ENCODE results near the gene NFYC. TPM values are rescaled to one million over a fixed set of nuclear protein-coding genes. Genes with fewer than 3 reads are reported as not detected.

Gene NFYC
- total RNA-seq, result 10 to 100 TPM; 46.9 to 62.2 TPM

- peak within 1 kb of the TSS; percentile 96 to 97 for H3K9ac ChIP-seq (ENCODE audit: low read depth in 2 of 2, low read length in 2 of 2)
- H3K4me3 ChIP-seq, result peak within 1 kb of the TSS; percentile 70
- H3K4me1 ChIP-seq, result peaks cover 8% of the 10 kb centered on the region
- peak within 1 kb of the TSS; percentile 95 for H3K27ac ChIP-seq
- intact Hi-C loops (cut with DNase I), result no loop called here
- no peaks in the 10 kb centered on the region for H3K27me3 ChIP-seq
- no peaks in the 10 kb centered on the region for H3K9me3 ChIP-seq
- no peaks in the 10 kb centered on the region for H3K36me3 ChIP-seq
- peak; percentile 99 for DNase-seq
- TF ChIP-seq CTCF (IDR thresholded peaks at IDR 0.05), result no peak
Observed at GRCh38 chr1:40691538-40692428, at the start of gene NFYC. Gene NFYC, plus strand, starts transcription at chr1:40691704. Its CDS starts 47,140 bp downstream, at chr1:40738844.

GRCh38 chr1:40645118-40645680 is 46.3 kb upstream of the NFYC start:
- intact Hi-C loops (cut with DNase I), result no loop called here
- no peak for TF ChIP-seq CTCF (IDR thresholded peaks at IDR 0.05)

DNA sequence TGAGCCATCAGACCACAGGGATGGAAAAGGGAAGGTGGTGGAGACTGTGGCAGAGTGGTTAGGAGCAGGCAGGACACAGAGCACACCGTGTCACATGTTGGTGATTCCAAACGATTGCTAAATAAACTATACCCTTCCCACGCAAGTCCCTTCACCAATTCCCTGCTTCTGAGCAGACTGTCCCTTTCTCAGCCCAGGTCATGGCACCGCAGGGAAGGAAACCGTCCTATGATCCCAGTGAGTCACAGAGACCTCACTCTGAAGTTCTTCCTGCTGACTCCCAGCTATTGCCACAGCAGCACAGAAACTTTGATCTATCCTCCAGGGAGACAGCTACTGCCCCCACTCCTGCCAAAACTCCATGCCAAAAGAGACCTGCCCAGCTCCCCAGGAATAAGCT is 45.2 kb upstream of the NFYC start:
- no peak for TF ChIP-seq CTCF (IDR thresholded peaks at IDR 0.05)
- Histone ChIP-seq H3K4me1 (no peaks in the 10 kb centered on the region), H3K36me3 (no peaks in the 10 kb centered on the region), H3K4me3 (no peak overlapping the region), H3K9ac (ENCODE audit: low read depth in 2 of 2, low read length in 2 of 2) (no peak overlapping the region), H3K9me3 (no peaks in the 10 kb centered on the region), H3K27me3 (no peaks in the 10 kb centered on the region), H3K27ac (no peak overlapping the region)
- intact Hi-C loops (cut with DNase I), result no loop called here
- no peak for DNase-seq

More at GRCh38 chr1:40645118-40645680, 46.3 kb upstream of the NFYC start:
- Histone ChIP-seq H3K4me1 (no peaks in the 10 kb centered on the region), H3K27me3 (no peaks in the 10 kb centered on the region), H3K27ac (no peak overlapping the region), H3K9me3 (no peaks in the 10 kb centered on the region), H3K36me3 (no peaks in the 10 kb centered on the region), H3K4me3 (no peak overlapping the region), H3K9ac (ENCODE audit: low read depth in 2 of 2, low read length in 2 of 2) (no peak overlapping the region)
- no peak for DNase-seq

- H3K27ac ChIP-seq, result no peak overlapping the region
- H3K4me3 ChIP-seq, result no peak overlapping the region
- H3K27me3 ChIP-seq, result no peaks in the 10 kb centered on the region
- intact Hi-C loops (cut with DNase I), result no loop called here
- no peaks in the 10 kb centered on the region for H3K9me3 ChIP-seq
- H3K4me1 ChIP-seq, result no peaks in the 10 kb centered on the region
- no peak overlapping the region for H3K9ac ChIP-seq (ENCODE audit: low read depth in 2 of 2, low read length in 2 of 2)
- no peaks in the 10 kb centered on the region for H3K36me3 ChIP-seq
- DNase-seq, result no peak
- no peak for TF ChIP-seq CTCF (IDR thresholded peaks at IDR 0.05)
Observed at GRCh38 chr1:40648200-40648599, 43.3 kb upstream of the NFYC start.

- intact Hi-C loops (cut with DNase I), result no loop called here
Observed at GRCh38 chr1:40648928-40649591, 42.4 kb upstream of the NFYC start.

More at GRCh38 chr1:40648928-40649591, 42.4 kb upstream of the NFYC start:
- Histone ChIP-seq H3K9ac (ENCODE audit: low read depth in 2 of 2, low read length in 2 of 2) (no peak overlapping the region), H3K27me3 (no peaks in the 10 kb centered on the region), H3K36me3 (no peaks in the 10 kb centered on the region), H3K27ac (no peak overlapping the region), H3K4me1 (no peaks in the 10 kb centered on the region), H3K4me3 (no peak overlapping the region), H3K9me3 (no peaks in the 10 kb centered on the region)
- TF ChIP-seq CTCF (IDR thresholded peaks at IDR 0.05), result no peak
- no peak for DNase-seq
